GM13976 (cell line): ENCODE results near the gene TMSB15A.
"Not testable (repeated sequence)": the region's sequence is repeated elsewhere in the genome, so short reads cannot be mapped to it uniquely, and the experiment has no call there.

Experiments used
- DNase-seq: peaks from one replicate; pipeline ENCODE4 v3.0.0; 2012; ENCODE audit warnings: low spot score
- CTCF ChIP-seq: IDR thresholded peaks from 2 replicates; pipeline ENCODE4 v1.5.1; 2012; ENCODE audit warnings: borderline replicate concordance, mild to moderate bottlenecking; ENCODE audit not compliant: insufficient read depth; ENCODE audit errors: extremely low read depth, missing control alignments, control extremely low read depth
- in situ Hi-C: fragments of 300-500 bp; cut with MboI; formaldehyde crosslinking; loops from one replicate; pipeline ENCODE4 v1.12.0; 2022; ENCODE audit warnings: low sequenced_read_pairs, mixed read lengths, inconsistent platforms; ENCODE audit not compliant: unreplicated experiment

TMSB15A gene

GRCh38 chrX:102535958-102536357 lies 19.4 kb upstream of the TMSB15A start:
- no peak for TF ChIP-seq CTCF
- in situ Hi-C loops: no loop called here
- DNase-seq: no peak

GRCh38 chrX:102517326-102517725 lies 787 bp upstream of the TMSB15A start:
- no peak for DNase-seq
- TF ChIP-seq CTCF: no peak
- in situ Hi-C loops: no loop called here

- DNase-seq: no peak
- in situ Hi-C loops: no loop called here
- no peak for TF ChIP-seq CTCF
Measured at GRCh38 chrX:102514536-102514935, 2.0 kb downstream of the TMSB15A start.

- TF ChIP-seq CTCF: no peak
- no peak for DNase-seq
- in situ Hi-C loops: no loop called here
Measured at GRCh38 chrX:102498732-102499131, 17.8 kb downstream of the TMSB15A start.

- DNase-seq: no peak
- in situ Hi-C loops: no loop called here
- TF ChIP-seq CTCF: no peak
Measured at GRCh38 chrX:102491766-102492165, 24.8 kb downstream of the TMSB15A start.

GRCh38 chrX:102478765-102479164 lies 37.8 kb downstream of the TMSB15A start:
- in situ Hi-C loops, DNase-seq: not testable (repeated sequence)

GRCh38 chrX:102471762-102472220 lies 44.7 kb downstream of the TMSB15A start, which contains the start of gene TCP11X2:
Gene TCP11X2, minus strand, starts transcription at chrX:102471812.
- DNase-seq, in situ Hi-C loops: not testable (repeated sequence)

GRCh38 chrX:102470215-102470614 lies 46.3 kb downstream of the TMSB15A start:
- in situ Hi-C loops, DNase-seq: not testable (repeated sequence)
